ENCODE results near the gene FGF5.

DNA sequence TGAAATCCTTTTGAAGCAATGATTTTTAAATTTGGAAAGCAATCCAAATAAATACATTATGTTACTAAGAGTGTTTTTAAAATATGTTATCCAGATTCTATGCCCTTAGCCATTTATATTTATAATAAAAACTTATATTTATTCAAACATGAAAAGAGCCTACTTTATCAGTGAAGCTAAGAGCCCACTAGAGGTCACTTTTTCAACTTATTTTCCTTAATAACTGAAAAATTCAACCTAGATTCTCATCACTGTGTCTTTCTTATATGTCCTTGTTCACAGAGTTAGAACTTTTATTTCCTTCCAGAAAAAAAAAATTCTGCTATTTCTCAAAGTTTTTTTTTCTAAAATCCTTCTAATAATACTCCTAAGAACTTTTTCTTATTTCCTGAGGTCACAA, 45.3 kb upstream of the FGF5 start:
- TF ChIP-seq, protein P1, sequence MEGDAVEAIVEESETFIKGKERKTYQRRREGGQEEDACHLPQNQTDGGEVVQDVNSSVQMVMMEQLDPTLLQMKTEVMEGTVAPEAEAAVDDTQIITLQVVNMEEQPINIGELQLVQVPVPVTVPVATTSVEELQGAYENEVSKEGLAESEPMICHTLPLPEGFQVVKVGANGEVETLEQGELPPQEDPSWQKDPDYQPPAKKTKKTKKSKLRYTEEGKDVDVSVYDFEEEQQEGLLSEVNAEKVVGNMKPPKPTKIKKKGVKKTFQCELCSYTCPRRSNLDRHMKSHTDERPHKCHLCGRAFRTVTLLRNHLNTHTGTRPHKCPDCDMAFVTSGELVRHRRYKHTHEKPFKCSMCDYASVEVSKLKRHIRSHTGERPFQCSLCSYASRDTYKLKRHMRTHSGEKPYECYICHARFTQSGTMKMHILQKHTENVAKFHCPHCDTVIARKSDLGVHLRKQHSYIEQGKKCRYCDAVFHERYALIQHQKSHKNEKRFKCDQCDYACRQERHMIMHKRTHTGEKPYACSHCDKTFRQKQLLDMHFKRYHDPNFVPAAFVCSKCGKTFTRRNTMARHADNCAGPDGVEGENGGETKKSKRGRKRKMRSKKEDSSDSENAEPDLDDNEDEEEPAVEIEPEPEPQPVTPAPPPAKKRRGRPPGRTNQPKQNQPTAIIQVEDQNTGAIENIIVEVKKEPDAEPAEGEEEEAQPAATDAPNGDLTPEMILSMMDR (IDR thresholded peaks at IDR 0.05): no peak
- TF ChIP-seq POLR2A (IDR thresholded peaks at IDR 0.05) (no peak), EP300 (IDR thresholded peaks at IDR 0.05; ENCODE audit: low read depth) (no peak)

All from transverse colon (tissue), 3 donors.